Measurements from ENCODE around the gene DPEP1. TPM values are rescaled to one million over a fixed set of nuclear protein-coding genes. Genes with fewer than 3 reads are reported as not detected.

DPEP1 gene
- total and polyA plus RNA-seq, 4 donors: 0.14 to 0.83 (median 0.45) TPM

Other genes starting within 250 kb of the DPEP1 start
- gene ANKRD11, start 123.1 kb upstream of the DPEP1 start, total RNA-seq: 10 to 100 TPM; 33.0 to 55.1 TPM
- gene ANKRD11, start 123.1 kb upstream of the DPEP1 start, polyA plus RNA-seq: 10 to 100 TPM; 16.3 to 22.9 TPM
- 100 to 1,000 TPM in 1 of 2 donors, 10 to 100 TPM in 1; 43.7 to 102 TPM for gene SPG7, start 105.2 kb upstream of the DPEP1 start, total RNA-seq
- gene SPG7, start 105.2 kb upstream of the DPEP1 start, polyA plus RNA-seq: 10 to 100 TPM; 34.5 to 55.3 TPM
- 1,000 to 10,000 TPM; 1,021 to 2,122 TPM for gene RPL13, start 53.0 kb upstream of the DPEP1 start, total RNA-seq
- 1,000 to 10,000 TPM in 1 of 2 donors, 100 to 1,000 TPM in 1; 699 to 2,663 TPM for gene RPL13, start 53.0 kb upstream of the DPEP1 start, polyA plus RNA-seq
- under 1 TPM in 1 of 2 donors, not detected in 1; 0.47 TPM for gene CPNE7, start 37.9 kb upstream of the DPEP1 start, total RNA-seq
- under 1 TPM; 0.30 to 0.56 TPM for gene CPNE7, start 37.9 kb upstream of the DPEP1 start, polyA plus RNA-seq
- gene CHMP1A, start 44.1 kb downstream of the DPEP1 start, total RNA-seq: 10 to 100 TPM; 31.7 to 36.7 TPM
- 10 to 100 TPM; 25.7 to 32.9 TPM for gene CHMP1A, start 44.1 kb downstream of the DPEP1 start, polyA plus RNA-seq
- 1 to 10 TPM; 3.3 to 3.6 TPM for gene SPATA33, start 44.2 kb downstream of the DPEP1 start, total RNA-seq
- gene SPATA33, start 44.2 kb downstream of the DPEP1 start, polyA plus RNA-seq: 1 to 10 TPM; 1.6 to 3.5 TPM
- gene CDK10, start 73.0 kb downstream of the DPEP1 start, total RNA-seq: 10 to 100 TPM; 25.1 to 68.4 TPM
- gene CDK10, start 73.0 kb downstream of the DPEP1 start, polyA plus RNA-seq: 10 to 100 TPM; 43.6 to 81.2 TPM
- gene SPATA2L, start 88.1 kb downstream of the DPEP1 start, total RNA-seq: 10 to 100 TPM in 1 of 2 donors, 1 to 10 TPM in 1; 5.9 to 11.3 TPM
- 1 to 10 TPM; 4.6 to 7.8 TPM for gene SPATA2L, start 88.1 kb downstream of the DPEP1 start, polyA plus RNA-seq
- gene VPS9D1, start 107.3 kb downstream of the DPEP1 start, total RNA-seq: 1 to 10 TPM; 3.6 to 4.5 TPM
- 1 to 10 TPM; 3.8 to 7.2 TPM for gene VPS9D1, start 107.3 kb downstream of the DPEP1 start, polyA plus RNA-seq
- gene ZNF276, start 107.9 kb downstream of the DPEP1 start, total RNA-seq: 10 to 100 TPM; 10.2 to 22.8 TPM
- gene ZNF276, start 107.9 kb downstream of the DPEP1 start, polyA plus RNA-seq: 1 to 10 TPM; 4.9 to 7.3 TPM
- 10 to 100 TPM in 1 of 2 donors, 1 to 10 TPM in 1; 5.9 to 21.0 TPM for gene FANCA, start 203.0 kb downstream of the DPEP1 start, total RNA-seq
- 1 to 10 TPM; 5.3 to 5.8 TPM for gene FANCA, start 203.0 kb downstream of the DPEP1 start, polyA plus RNA-seq
- 1 to 10 TPM; 3.2 to 7.2 TPM for gene SPIRE2, start 214.8 kb downstream of the DPEP1 start, total RNA-seq
- gene SPIRE2, start 214.8 kb downstream of the DPEP1 start, polyA plus RNA-seq: 1 to 10 TPM; 1.7 to 2.6 TPM

Measured in liver (tissue), 4 donors.